ENCODE measurements around the gene SYS1.

The SYS1 gene

GRCh38 chr20:45392733-45393132, 29.8 kb downstream of the SYS1 start:
- no peak for DNase-seq (ENCODE audit: low spot score)
- no peak for TF ChIP-seq CTCF (IDR thresholded peaks at IDR 0.05; ENCODE audit: extremely low read depth, missing control alignments)

GRCh38 chr20:45394221-45395113, 31.5 kb downstream of the SYS1 start:
- DNase-seq (ENCODE audit: low spot score) = no peak
- no peak for TF ChIP-seq CTCF (IDR thresholded peaks at IDR 0.05; ENCODE audit: extremely low read depth, missing control alignments)

GRCh38 chr20:45395114-45395415, 32.1 kb downstream of the SYS1 start:
- no peak for DNase-seq (ENCODE audit: low spot score)
- no peak for TF ChIP-seq CTCF (IDR thresholded peaks at IDR 0.05; ENCODE audit: extremely low read depth, missing control alignments)

GRCh38 chr20:45399018-45399417, 36.1 kb downstream of the SYS1 start:
- TF ChIP-seq CTCF (IDR thresholded peaks at IDR 0.05; ENCODE audit: extremely low read depth, missing control alignments) = no peak
- no peak for DNase-seq (ENCODE audit: low spot score)

- no peak for TF ChIP-seq CTCF (IDR thresholded peaks at IDR 0.05; ENCODE audit: extremely low read depth, missing control alignments)
- no peak for DNase-seq (ENCODE audit: low spot score)
Observed at GRCh38 chr20:45400346-45401031, 37.5 kb downstream of the SYS1 start.

- TF ChIP-seq CTCF (IDR thresholded peaks at IDR 0.05; ENCODE audit: extremely low read depth, missing control alignments) = no peak
- no peak for DNase-seq (ENCODE audit: low spot score)
Observed at GRCh38 chr20:45402946-45403345, 40.0 kb downstream of the SYS1 start.

- DNase-seq (ENCODE audit: low spot score) = no peak
- TF ChIP-seq CTCF (IDR thresholded peaks at IDR 0.05; ENCODE audit: extremely low read depth, missing control alignments) = no peak
Observed at GRCh38 chr20:45404438-45404837, 41.5 kb downstream of the SYS1 start.
